ENCODE measurements around the gene PTPRM. TPM values are rescaled to one million over a fixed set of nuclear protein-coding genes. Genes with fewer than 3 reads are reported as not detected.

PTPRM gene
- total RNA-seq, 1 experiment from 2014 or later: 11.1 TPM

GRCh38 chr18:7877609-7878008, 310.5 kb downstream of the PTPRM start (continued):
- TF ChIP-seq ZNF425 (CRISPR knock-in tag; conservative IDR thresholded peaks at IDR 0.05) (no peak), ARID4B (CRISPR knock-in tag; IDR thresholded peaks at IDR 0.05; ENCODE audit: borderline replicate concordance) (no peak), OVOL2 (CRISPR knock-in tag; IDR thresholded peaks at IDR 0.05; ENCODE audit: borderline replicate concordance) (no peak), GRHL2 (CRISPR knock-in tag; IDR thresholded peaks at IDR 0.05; ENCODE audit: insufficient replicate concordance, severe bottlenecking) (no peak)

- H3K27me3 Mint-ChIP-seq (ENCODE audit: low read depth): no peaks in the 10 kb centered on the region
- CTCF ChIA-PET: interaction anchor here (0.5 to 0.9 kb wide), 2 partner anchors 44 to 89 kb away, joined by 4 read pairs; no protein-coding TSS in a partner anchor
- peaks cover 3% of the 10 kb centered on the region; the same call in 1 of the 2 replicates for H3K4me1 Mint-ChIP-seq
- POLR2A ChIA-PET: interaction anchor here (0.5 kb wide), 1 partner anchor 9 kb away, joined by 3 read pairs; no protein-coding TSS in a partner anchor
- H3K27ac Mint-ChIP-seq: no peak overlapping the region
- H3K9me3 Mint-ChIP-seq: no peaks in the 10 kb centered on the region
- DNase-seq (ENCODE audit: low spot score) (no peak), ATAC-seq (no peak)
- H3K36me3 Mint-ChIP-seq: no peaks in the 10 kb centered on the region
- TF ChIP-seq NFATC4 (CRISPR knock-in tag; IDR thresholded peaks at IDR 0.05) (no peak), E2F1 (CRISPR knock-in tag; IDR thresholded peaks at IDR 0.05) (no peak), ATF1 (CRISPR knock-in tag; IDR thresholded peaks at IDR 0.05) (no peak), IRF2 (CRISPR knock-in tag; IDR thresholded peaks at IDR 0.05; ENCODE audit: borderline replicate concordance, low read depth) (no peak), KAT7 (CRISPR knock-in tag; IDR thresholded peaks at IDR 0.05; ENCODE audit: borderline replicate concordance) (no peak), USF1 (CRISPR knock-in tag; IDR thresholded peaks at IDR 0.05) (no peak), JAZF1 (CRISPR knock-in tag; IDR thresholded peaks at IDR 0.05) (no peak), CBFB (CRISPR knock-in tag; IDR thresholded peaks at IDR 0.05; ENCODE audit: low read depth) (no peak), NR2C2 (CRISPR knock-in tag; IDR thresholded peaks at IDR 0.05) (no peak), JUN (CRISPR knock-in tag; IDR thresholded peaks at IDR 0.05) (no peak), MAX (CRISPR knock-in tag; IDR thresholded peaks at IDR 0.05) (no peak), USF2 (CRISPR knock-in tag; IDR thresholded peaks at IDR 0.05) (no peak), HMGA2 (CRISPR knock-in tag; IDR thresholded peaks at IDR 0.05) (no peak), MYBL2 (CRISPR knock-in tag; IDR thresholded peaks at IDR 0.05) (no peak), NR3C1 (CRISPR knock-in tag; conservative IDR thresholded peaks at IDR 0.05; ENCODE audit: low read depth) (no peak), PRRX2 (CRISPR knock-in tag; IDR thresholded peaks at IDR 0.05) (no peak), MXD4 (CRISPR knock-in tag; IDR thresholded peaks at IDR 0.05; ENCODE audit: borderline replicate concordance) (no peak), ZNF219 (CRISPR knock-in tag; IDR thresholded peaks at IDR 0.05; ENCODE audit: borderline replicate concordance) (no peak), GTF2I (CRISPR knock-in tag; conservative IDR thresholded peaks at IDR 0.05) (no peak), ELF4 (CRISPR knock-in tag; IDR thresholded peaks at IDR 0.05; ENCODE audit: low read depth) (no peak)
- no peak overlapping the region for H3K4me3 Mint-ChIP-seq
Observed at GRCh38 chr18:7878265-7879211, 311.4 kb downstream of the PTPRM start.
